Motor neuron (in vitro differentiated cells): ENCODE results near the gene CENPI. TPM values are rescaled to one million over a fixed set of nuclear protein-coding genes. Genes with fewer than 3 reads are reported as not detected.

Source experiments
- ATAC-seq, 8 experiments: fragments of 200-7000 bp; cut with Tn5 transposase; replicated peaks in 6 of 8; 2 replicates each; pipeline ENCODE4 v1.8.0; 2021; ENCODE audit warnings: mild to moderate bottlenecking in 8 of 8, moderate library complexity in 8 of 8
- H3K27ac ChIP-seq, 2 donors: fragments of 250-450 bp; sonication (Bioruptor Pico); 2 replicates each; pipeline ENCODE4 v1.9.0; 2021; ENCODE audit warnings: antibody characterized with exemption in 2 of 2, mild to moderate bottlenecking in 2 of 2, moderate library complexity in 1 of 2
- H3K4me1 ChIP-seq, 2 donors: fragments of 250-450 bp; sonication (Bioruptor Pico); replicated peaks in 1 of 2; 2 replicates each; pipeline ENCODE4 v1.6.1; 2021; ENCODE audit warnings: antibody characterized with exemption in 2 of 2, mild to moderate bottlenecking in 2 of 2, moderate library complexity in 1 of 2
- H3K4me3 ChIP-seq, 5 donors: fragments of 250-450 bp; sonication (Bioruptor Pico); 2 replicates each; pipeline ENCODE4 v1.9.0; 2021; ENCODE audit warnings: antibody characterized with exemption in 5 of 5, mild to moderate bottlenecking in 5 of 5, moderate library complexity in 4 of 5
- WGBS, 10 experiments: fragments of 450-650 bp; shearing (Covaris generic); methylation state at CpG; one replicate each; pipeline ENCODE4 v1.0.0; 2022; 5-methylcytosine and 5-hydroxymethylcytosine counted together
- in situ Hi-C, 9 experiments: fragments of 400-800 bp; cut with MboI; loops; one replicate each; pipeline ENCODE4 v1.15.0; 2021; ENCODE audit warnings: low sequenced_read_pairs in 9 of 9, low pct_unique_long_range_greater_than_20kb in 2 of 9; ENCODE audit not compliant: unreplicated experiment in 9 of 9
- total RNA-seq, 8 experiments: library from RNA; unstranded; fragments of 300-600 nt; gene quantifications; 2 replicates each; pipeline versions ENCODE4 v1.2.3 to v1.2.4, GENCODE V29; 2022

The CENPI gene
- total RNA-seq, 8 experiments from 2014 or later: 0.20 to 13.6 (median 2.3) TPM

DNA sequence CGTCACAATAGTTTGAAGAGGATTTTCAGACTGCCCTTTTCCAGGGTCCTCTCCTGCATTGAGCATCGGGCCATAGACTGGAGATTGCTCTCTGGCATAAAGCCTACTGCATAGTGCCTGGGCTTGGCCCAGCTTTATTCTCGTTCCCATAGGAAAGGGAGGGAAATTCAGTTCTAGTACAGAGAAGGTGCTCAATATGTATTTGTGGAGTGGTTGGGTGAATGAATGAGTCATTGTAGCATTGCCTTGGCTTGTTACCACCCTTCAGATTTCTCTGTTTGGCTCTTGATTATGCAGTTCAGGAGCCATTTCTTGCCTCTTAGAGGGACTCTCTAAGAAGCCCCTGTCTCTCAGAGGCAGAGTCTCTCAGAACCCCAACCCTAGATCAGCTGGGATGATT, 16.8 kb upstream of the CENPI start:
- peak overlapping the region; percentile 50 to 84 (median 72) for H3K4me3 ChIP-seq
- peak in 6 of 8 experiments; percentile 9 to 65 (median 21) for ATAC-seq
- WGBS, 10 experiments: 40 to 43% methylated on average over 1 to 2 of the region's 3 CpGs; no CpG with 5 or more reads in 8 of the 10 experiments
- H3K4me1 ChIP-seq: peaks cover 0 to 4% of the 10 kb centered on the region in 2 donors
- in situ Hi-C loops: no loop called here
- H3K27ac ChIP-seq: no peak overlapping the region

DNA sequence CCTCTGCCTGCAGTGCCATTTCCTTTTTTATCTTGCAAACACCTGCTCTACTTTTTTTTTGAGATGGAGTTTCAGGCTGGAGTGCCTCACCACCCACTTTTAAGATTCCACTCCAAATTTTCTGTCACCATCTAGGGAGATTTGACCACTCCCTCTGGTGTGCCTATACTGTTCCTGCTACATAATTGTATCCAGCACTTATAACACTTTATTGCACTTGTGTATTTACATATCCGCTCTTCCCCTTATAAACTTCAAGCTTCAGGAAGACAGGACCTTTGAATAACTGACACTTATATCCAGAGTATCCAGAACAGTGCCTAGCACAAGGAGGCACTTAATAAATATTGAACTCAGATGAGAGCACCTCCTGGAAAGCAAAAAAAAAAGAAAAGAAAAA, 6.2 kb upstream of the CENPI start:
- ATAC-seq: no peak
- no peak overlapping the region for H3K27ac ChIP-seq
- in situ Hi-C loops: no loop called here
- no peaks in the 10 kb centered on the region for H3K4me1 ChIP-seq
- 56 to 100% (median 60%) methylated on average over 1 of the region's 1 CpG; no CpG with 5 or more reads in 7 of the 10 experiments for WGBS, 10 experiments
- H3K4me3 ChIP-seq: no peak overlapping the region

DNA sequence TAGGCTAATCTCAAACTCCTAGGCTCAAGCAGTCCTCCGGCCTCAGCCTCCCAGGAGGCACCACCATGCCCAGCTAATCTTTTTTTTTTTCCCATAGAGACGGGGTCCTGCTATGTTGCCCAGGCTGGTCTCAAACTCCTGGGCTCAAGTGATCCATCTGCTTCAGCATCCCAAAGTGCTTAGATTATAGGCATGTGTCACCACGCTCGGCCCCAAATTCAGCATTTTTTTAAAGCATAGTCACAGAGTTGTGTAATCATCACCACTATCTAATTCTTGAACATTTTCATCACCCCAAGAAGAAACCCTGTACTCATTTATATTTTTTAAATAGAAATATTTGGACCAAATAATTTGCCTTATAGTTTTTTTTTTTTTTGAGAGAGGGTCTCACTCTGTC, 10.3 kb downstream of the CENPI start:
- Histone ChIP-seq H3K27ac (no peak overlapping the region), H3K4me3 (no peak overlapping the region), H3K4me1 (no peaks in the 10 kb centered on the region)
- in situ Hi-C loops: no loop called here
- ATAC-seq: no peak
- WGBS, 10 experiments: 67% methylated on average over 4 of the region's 4 CpGs; no CpG with 5 or more reads in 9 of the 10 experiments

DNA sequence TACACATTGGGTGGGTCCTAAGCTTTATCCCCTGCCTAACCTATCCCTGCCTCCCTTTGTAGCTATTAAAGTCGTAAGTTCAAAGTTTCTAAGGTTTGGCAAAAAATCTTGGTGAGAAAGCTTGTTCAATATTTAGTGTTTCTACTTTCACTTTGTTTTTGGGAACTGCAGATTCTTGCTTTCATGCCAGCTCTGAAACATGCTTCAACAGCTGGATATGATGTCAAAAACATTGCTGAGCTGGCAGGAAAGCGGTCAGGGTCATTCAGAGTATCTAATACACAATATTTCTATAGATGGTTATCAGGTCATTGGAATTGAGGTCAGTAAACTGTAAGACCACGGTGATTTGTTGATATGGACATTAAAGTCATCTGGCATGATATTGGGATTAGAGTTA, 19.7 kb downstream of the CENPI start:
- ATAC-seq: no peak
- in situ Hi-C loops: no loop called here
- WGBS, 10 experiments: 60 to 100% (median 83%) methylated on average over 1 to 3 of the region's 3 CpGs; no CpG with 5 or more reads in 4 of the 10 experiments
- Histone ChIP-seq H3K4me3 (no peak overlapping the region), H3K27ac (no peak overlapping the region), H3K4me1 (no peaks in the 10 kb centered on the region)

DNA sequence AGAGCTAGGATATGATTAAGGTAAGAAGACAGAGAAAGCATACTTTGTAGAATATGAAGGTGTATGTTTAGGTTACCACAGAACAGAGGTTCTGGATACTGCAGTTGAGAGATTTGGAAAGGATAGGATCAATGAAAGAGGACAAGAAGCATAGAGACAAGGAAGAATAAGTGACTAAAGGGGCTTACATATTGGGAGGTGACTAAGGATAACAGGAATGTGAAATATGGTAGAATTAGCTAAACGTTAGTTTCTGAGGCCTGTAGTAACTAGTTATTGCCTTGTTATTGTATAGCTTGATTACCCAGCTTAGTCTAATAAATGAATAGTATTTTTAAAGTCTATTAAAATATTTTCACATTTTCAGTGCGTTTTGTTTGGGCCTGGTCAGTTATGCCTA, 38.2 kb downstream of the CENPI start:
- 53 to 100% (median 80%) methylated on average over 1 to 2 of the region's 2 CpGs; no CpG with 5 or more reads in 3 of the 10 experiments for whole genome bisulfite sequencing, 10 experiments
- no peak overlapping the region for H3K27ac ChIP-seq
- H3K4me3 ChIP-seq: no peak overlapping the region
- ATAC-seq: no peak
- no peaks in the 10 kb centered on the region for H3K4me1 ChIP-seq
- in situ Hi-C loops: no loop called here

Other genes with a start within 250 kb of the CENPI start
- not detected for gene NOX1, start 223.8 kb upstream of the CENPI start, total RNA-seq
- under 1 TPM; 0.05 to 0.24 (median 0.14) TPM for gene XKRX, start 169.3 kb upstream of the CENPI start, total RNA-seq
- gene ARL13A, start 128.5 kb upstream of the CENPI start, total RNA-seq: not detected
- 10 to 100 TPM in 2 of 8 experiments, 1 to 10 TPM in 6; 2.7 to 17.5 (median 6.4) TPM for gene TRMT2B, start 46.1 kb upstream of the CENPI start, total RNA-seq
- gene TMEM35A, start 19.3 kb upstream of the CENPI start, total RNA-seq: 10 to 100 TPM in 5 of 8 experiments, 1 to 10 TPM in 1, under 1 TPM in 1, not detected in 1; 0.45 to 58.0 (median 24.6) TPM
- gene DRP2, start 121.6 kb downstream of the CENPI start, total RNA-seq: 1 to 10 TPM in 5 of 8 experiments, under 1 TPM in 2, not detected in 1; 0.27 to 5.3 (median 1.9) TPM
- gene TAF7L, start 193.1 kb downstream of the CENPI start, total RNA-seq: 1 to 10 TPM in 1 of 8 experiments, under 1 TPM in 7; 0.07 to 1.7 (median 0.22) TPM